IPS-18c (cell line): ENCODE results near the gene RASGRP3.

ENCODE experiments used
- H3K4me3 ChIP-seq: 2 replicates; pipeline ENCODE4 v1.7.0; 2013; ENCODE audit warnings: low read depth, mild to moderate bottlenecking, low read length, moderate library complexity; ENCODE audit not compliant: insufficient read depth
- H3K9me3 ChIP-seq: one replicate; pipeline ENCODE4 v1.6.1; 2013; ENCODE audit warnings: mild to moderate bottlenecking, low read length, moderate library complexity; ENCODE audit not compliant: control insufficient read depth, insufficient read depth

The RASGRP3 gene

DNA sequence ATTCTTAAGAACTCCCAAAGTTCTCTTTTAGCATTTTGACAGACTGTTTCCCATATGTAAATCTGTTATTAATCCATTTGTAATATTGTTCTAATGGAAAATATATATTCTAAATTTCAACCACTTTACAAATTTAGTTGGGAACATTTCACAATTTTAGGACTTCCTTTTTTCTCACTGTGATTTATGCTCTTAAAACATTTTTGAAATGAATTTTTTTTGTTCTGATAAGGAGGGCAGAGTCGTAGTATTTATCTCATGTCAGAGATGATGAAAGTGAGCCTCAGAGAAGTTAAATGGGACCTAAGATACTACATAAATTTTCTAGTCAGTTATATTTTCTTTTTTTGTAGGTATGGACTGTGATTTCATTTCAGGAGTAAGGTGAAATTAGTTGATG lies 26.6 kb downstream of the RASGRP3 start:
- no peak overlapping the region for H3K4me3 ChIP-seq
- no peaks in the 10 kb centered on the region for H3K9me3 ChIP-seq

DNA sequence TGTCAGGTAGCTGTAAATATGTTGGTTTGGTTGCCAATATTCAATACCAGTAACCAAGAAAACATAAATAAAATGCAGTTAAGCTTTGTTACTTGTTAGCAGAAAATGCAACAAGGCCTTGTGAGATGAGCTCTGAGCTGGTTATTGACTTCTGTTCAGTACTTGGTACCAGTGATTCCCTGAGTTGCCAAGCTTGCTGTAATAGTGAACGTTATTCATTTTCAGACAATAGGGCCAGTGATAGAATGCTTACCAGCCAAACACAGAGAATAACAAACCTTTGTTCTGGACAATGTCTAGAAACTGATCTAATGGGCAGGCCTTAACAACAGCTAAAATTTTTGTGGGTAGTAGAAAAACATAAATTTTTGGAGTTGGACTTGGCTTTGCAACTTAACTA lies 29.5 kb downstream of the RASGRP3 start:
- no peak overlapping the region for H3K4me3 ChIP-seq

DNA sequence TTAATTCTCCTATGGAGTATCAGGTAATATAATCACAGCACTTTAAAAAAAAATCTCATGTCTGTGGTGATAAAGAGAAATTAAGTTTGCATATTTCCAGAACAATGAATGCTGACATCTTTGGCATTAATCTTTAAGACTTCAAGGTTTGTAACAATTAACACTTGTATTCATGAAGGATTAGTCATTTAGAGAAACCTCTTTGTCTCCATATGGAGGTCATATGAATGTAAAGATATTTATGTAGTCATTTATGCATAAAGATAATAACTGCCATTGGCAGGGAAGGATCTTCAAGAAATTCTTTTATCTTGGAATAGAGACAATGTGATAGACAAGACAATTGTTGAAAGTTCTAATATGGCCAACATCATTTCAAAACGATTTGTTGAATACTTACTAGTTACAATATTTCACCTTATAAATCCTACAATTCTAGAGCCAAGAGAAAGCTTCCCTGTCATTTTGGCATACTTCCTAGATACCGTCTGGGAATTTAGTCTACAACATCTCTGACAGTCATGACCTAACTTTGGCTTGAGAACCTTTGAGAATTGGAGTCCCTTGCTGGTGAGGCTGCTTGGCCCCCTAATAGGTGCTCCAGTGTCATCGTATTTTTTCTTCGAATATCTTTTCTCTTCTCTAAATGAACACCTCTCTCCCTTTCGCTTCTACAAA lies 33.6 kb downstream of the RASGRP3 start:
- Histone ChIP-seq H3K4me3 (no peak overlapping the region), H3K9me3 (no peaks in the 10 kb centered on the region)

More for the DNA sequence above, 29.5 kb downstream of the RASGRP3 start:
- no peaks in the 10 kb centered on the region for H3K9me3 ChIP-seq

DNA sequence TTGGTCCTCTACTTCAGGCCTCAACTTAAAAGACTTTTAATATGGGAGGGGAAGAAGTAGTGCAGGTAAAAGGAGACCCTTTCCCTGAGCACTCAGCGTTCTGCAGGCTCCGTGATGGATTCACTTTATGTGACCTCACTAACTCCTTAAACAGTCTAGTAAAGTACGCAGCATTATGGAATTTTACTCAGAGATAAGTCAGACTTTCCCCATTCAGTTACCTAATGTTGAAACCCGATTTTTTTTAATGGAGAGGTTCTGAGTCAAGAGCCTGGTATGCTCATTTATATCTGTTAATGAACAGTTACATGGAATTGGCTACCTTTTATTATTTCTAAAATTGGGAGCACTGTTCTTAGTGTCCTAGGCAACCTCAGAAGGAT lies 34.1 kb downstream of the RASGRP3 start:
- no peak overlapping the region for H3K4me3 ChIP-seq
- no peaks in the 10 kb centered on the region for H3K9me3 ChIP-seq

DNA sequence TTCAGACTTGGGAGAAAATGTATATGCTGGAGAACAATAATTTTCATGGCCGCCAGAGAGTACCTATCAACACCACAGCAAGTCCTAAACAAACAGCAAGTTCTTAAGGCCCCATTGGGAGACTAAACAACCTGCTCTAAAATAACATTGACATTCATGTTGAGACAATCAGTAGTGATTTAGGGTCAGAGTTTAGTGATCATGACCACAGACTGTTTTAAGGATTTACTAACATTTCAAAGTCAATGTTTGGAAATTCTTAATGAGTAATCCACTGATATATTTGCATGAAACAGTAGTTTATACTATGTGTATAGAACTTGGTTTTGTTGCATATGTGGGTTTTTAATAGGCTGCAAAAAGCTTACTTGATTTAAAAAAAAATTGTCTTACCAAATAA lies 34.7 kb downstream of the RASGRP3 start:
- H3K9me3 ChIP-seq: no peaks in the 10 kb centered on the region

DNA sequence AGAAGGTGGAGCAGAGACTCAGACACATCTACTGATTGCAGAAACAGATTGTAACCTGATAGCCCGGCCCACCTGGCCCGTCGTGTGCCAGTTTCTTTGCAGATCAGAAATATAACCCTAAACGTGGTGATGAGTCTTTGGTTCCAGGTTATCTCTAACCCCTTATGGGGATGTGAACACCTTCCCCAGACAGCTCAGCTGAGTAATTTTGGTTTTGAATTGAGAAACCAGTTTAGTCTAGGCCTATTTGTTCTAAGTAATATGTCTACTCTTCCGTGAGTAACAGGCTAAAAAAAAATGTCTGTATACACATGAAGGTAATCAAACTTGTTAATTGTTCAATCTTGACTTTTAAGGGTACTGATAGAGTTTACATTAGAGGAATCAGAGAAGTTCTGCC lies 35.7 kb downstream of the RASGRP3 start:
- no peaks in the 10 kb centered on the region for H3K9me3 ChIP-seq

More for the DNA sequence above, 34.7 kb downstream of the RASGRP3 start:
- no peak overlapping the region for H3K4me3 ChIP-seq

DNA sequence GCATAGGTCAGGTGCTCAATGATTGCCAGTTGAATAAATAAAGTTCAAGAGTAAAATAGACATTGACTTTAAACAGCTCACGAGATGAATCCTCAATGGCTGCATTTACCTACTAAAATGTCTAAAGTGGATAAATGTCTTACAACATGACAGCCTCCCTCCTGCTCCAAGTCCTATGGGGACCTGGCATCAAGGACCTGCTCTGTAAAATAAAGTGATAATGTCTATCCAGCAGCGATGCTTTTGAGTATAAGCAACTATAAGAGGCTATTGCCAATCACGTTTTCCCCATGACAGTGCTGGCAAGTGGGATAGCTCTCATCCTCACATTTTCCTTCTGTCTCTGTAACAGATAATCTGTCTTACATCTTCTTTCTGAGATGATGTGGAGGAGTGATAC lies 37.0 kb downstream of the RASGRP3 start:
- no peak overlapping the region for H3K4me3 ChIP-seq
- H3K9me3 ChIP-seq: no peaks in the 10 kb centered on the region

More for the DNA sequence above, 35.7 kb downstream of the RASGRP3 start:
- H3K4me3 ChIP-seq: no peak overlapping the region

DNA sequence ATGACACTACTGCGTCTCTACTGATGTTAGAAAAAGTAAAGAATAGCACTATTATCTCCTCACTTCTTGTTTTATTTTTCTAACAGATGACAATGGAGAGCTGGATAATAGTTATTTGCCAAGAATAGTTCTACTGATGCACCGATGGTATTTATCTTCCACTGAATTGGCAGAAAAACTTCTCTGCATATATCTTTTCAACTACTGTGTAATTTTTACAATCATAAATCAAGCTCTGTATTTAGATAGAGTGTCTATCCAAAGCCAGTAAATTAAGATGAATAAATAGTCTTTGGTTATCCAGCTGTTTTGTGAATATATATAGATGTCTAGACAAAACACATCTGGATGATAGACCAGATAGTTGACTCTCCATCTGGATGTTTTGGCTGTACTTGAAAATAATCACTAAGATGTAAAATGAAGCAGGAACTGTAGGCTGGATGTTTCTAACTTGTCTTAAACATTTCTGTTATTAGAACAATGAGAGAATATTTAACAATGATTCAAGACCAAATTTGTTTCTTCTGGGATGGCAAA lies 40.1 kb downstream of the RASGRP3 start:
- Histone ChIP-seq H3K4me3 (no peak overlapping the region), H3K9me3 (no peaks in the 10 kb centered on the region)

DNA sequence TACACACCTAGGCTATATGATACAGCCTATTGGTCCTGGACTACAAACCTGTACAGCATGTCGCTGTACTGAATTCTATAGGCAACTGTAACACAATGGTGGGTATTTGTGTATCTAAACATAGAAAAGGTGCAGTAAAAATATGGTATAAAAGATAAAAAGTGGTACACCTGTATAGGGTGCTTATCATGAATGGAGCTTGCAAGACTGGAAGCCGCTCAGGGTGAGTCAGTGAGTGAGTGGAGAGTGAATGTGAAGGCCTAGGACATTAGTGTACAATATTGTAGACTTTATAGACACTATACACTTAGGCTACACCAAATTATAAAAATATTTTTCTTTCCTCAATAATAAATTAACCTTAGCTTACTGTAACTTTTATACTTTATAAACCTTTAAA lies 41.8 kb downstream of the RASGRP3 start:
- no peaks in the 10 kb centered on the region for H3K9me3 ChIP-seq
- no peak overlapping the region for H3K4me3 ChIP-seq

DNA sequence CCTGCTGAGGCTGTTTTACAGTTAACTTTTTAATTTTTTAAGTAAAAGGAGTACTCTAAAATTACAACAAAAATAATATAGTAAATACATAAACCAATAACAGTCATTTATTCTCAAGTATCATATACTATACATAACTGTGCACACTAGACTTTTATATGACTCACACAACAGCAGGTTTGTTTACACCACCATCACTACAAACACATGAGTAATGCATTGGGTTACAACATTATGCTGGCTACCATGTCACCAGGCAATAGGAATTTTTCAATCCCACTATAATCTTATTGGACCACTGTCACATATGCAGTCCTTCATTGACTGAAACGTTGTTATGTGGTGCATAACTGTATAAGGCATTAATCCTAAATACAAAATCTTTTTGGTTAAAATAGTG lies 42.5 kb downstream of the RASGRP3 start:
- Histone ChIP-seq H3K4me3 (no peak overlapping the region), H3K9me3 (no peaks in the 10 kb centered on the region)

DNA sequence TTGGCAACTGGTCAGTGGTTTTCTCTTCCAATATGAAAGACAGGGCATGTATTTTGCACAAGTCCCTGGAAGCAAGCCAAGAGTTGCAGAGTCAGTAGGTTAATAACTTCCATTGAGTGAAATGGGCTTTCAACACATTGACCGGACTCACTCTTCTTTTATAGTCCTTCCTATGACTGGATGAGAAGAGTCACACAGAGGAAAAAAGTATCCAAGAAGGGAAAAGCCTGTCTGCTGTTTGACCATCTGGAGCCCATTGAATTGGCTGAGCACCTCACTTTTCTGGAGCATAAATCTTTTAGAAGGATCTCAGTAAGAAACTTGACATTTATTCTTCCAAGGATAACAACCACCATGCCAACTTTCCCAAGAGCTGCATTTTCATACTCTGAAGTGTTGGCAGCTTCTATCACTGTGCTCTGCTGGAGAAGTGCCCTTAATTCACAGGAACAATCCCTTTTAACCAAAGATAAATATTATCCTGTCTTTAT lies 45.4 kb downstream of the RASGRP3 start:
- no peak overlapping the region for H3K4me3 ChIP-seq
- no peaks in the 10 kb centered on the region for H3K9me3 ChIP-seq

DNA sequence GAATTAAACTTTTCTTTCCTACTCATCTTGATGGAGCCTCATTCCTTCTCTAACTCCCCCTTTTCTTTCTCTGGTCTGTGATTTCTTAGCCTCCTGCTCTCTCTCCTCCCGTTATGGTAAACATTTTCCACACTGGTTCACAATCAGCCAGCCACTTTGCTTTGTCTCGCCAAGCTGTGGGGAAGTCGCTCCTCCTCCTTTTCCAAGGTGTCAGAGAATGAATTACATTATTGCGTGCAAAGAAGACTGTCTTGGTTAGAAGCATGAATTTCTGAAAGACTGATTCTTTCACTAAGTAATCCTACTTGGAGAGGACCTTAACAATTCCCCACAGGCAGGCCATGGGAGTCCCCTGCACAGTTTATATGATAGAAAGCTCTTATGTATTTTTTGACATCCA lies 46.1 kb downstream of the RASGRP3 start:
- Histone ChIP-seq H3K9me3 (no peaks in the 10 kb centered on the region), H3K4me3 (no peak overlapping the region)

DNA sequence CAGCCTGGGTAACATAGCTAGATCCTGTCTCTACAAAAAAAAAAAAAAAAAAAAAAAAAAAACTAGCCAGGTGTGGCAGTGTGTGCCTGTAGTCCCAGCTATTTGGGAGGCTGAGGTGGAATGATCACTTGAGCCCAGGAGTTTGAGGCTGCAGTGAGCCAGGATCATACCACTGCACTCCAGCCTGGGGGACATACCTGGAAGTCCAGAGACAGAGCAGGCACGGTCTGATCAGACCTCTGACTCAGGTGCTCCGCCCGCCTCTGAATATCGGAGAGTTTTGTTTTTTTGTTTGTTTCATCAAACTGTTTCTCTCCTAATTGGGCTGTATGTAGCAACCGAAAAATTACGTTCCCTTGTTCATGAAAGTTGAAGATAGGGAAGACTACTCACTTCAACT lies 49.2 kb downstream of the RASGRP3 start:
- Histone ChIP-seq H3K9me3 (no peaks in the 10 kb centered on the region), H3K4me3 (no peak overlapping the region)

DNA sequence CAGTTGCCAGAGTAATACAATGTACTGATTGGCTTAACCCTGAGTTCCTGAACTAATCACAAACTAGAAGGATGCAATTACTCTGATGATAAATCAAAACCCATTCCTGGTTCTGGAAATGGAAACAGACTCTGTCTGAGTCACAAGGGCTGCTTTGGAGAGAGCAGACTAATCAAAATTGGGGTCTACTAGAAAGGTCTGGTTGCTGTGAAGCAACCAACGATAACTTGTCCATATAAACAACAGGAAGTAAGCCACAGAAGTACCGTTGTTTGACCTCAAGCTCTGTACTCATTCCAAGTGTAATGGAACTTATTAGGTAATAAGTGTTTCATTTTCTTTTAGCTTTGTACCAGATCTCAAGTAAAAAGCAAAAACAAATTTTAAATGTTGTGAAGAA lies 49.7 kb downstream of the RASGRP3 start:
- no peaks in the 10 kb centered on the region for H3K9me3 ChIP-seq
- H3K4me3 ChIP-seq: no peak overlapping the region

DNA sequence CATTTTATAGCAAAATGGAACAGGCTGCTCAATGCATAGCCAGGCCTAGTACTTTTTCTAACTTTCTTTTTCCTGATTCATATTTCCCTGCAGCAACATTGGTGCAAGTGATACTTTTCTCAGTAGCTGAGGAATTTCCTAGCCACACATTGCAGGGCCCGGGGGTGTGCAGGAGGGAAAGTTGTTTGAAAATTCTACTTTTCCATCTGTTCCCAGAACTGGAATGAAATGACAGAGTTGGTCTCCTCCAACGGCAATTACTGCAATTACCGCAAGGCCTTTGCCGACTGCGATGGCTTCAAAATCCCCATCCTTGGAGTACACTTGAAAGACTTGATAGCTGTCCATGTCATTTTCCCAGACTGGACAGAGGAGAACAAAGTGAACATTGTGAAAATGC lies 50.5 kb downstream of the RASGRP3 start:
- no peaks in the 10 kb centered on the region for H3K9me3 ChIP-seq
- no peak overlapping the region for H3K4me3 ChIP-seq

DNA sequence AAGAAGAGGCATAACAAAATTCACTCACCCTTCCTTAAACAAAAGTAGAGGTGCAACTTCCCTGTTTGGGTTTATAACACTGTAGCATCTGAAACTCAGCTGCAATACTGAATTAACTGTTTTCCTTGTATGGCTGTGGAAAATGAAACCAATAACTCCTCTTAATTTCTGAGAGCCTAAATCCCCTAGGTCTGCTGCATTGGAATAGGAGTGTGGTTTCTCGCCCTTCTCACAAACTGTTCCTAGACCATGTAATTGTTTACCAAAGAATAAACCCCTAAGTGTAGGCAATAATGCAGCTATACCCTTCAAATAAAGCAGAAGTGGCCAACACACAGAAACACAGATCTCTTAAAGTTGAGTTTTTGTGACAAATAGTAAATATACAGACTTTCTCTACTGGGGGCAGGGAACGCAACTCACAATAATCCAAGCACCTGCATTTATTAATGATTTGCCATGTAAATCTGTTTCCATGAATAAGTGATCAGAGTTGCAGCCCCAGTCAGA lies 52.0 kb downstream of the RASGRP3 start:
- H3K4me3 ChIP-seq: no peak overlapping the region
- no peaks in the 10 kb centered on the region for H3K9me3 ChIP-seq

DNA sequence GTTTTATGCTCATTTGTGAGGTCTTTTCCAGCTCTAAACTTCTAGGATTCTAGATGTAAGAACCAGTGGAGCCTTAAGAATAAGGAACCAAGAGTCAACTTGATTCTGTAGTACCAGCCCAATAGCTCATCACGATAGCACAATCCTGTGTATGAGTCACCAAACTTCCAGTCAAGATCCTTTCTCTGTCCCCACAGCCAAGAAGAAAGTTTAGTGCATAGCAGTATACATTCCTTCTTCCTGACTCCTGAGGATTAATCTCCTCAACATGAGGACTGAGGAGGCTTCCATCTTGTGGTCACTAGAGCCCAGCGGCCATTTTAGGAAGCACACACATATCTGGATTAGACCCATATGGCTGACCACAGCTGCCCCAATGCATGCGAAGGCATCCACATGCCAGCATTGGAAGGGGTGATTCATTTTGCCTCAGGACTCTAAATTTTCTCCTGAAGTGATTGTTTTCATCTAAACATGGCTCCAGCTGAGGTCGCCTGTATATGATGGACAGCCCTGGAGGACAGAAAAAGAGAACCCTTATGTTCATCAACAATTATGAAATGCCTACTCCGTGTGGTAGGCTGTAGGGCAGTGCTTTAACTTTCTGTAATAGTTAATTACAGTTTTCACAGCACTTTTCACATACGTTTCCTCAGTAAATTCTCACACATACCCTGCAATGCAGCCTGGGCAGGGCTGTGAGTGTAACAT lies 53.5 kb downstream of the RASGRP3 start:
- Histone ChIP-seq H3K9me3 (no peaks in the 10 kb centered on the region), H3K4me3 (no peak overlapping the region)
